Stimulated activated CD4-positive, alpha-beta T cell treated with anti-CD3 and anti-CD28 coated beads, Interleukin-15, amount 100 ng/mL, for 48 hours (primary cell): ENCODE measurements around the gene RAMACL.

Experiments used
- DNase-seq, 2 donors: peaks; one replicate each; pipeline ENCODE4 v3.0.0-alpha.2; 2020; ENCODE audit warnings: low read depth in 2 of 2

RAMACL gene

GRCh38 chr6:166618251-166618650 is 31.8 kb upstream of the RAMACL start:
- no peak for DNase-seq

- DNase-seq = no peak
Observed at GRCh38 chr6:166617359-166617758, 30.9 kb upstream of the RAMACL start.

GRCh38 chr6:166616261-166617238 is 30.1 kb upstream of the RAMACL start:
- no peak for DNase-seq

GRCh38 chr6:166615059-166615770 is 28.7 kb upstream of the RAMACL start:
- DNase-seq = no peak

GRCh38 chr6:166614589-166614988 is 28.1 kb upstream of the RAMACL start:
- DNase-seq = no peak

- no peak for DNase-seq
Observed at GRCh38 chr6:166614171-166614583, 27.7 kb upstream of the RAMACL start.

- DNase-seq = no peak
Observed at GRCh38 chr6:166613027-166613426, 26.5 kb upstream of the RAMACL start.

GRCh38 chr6:166612471-166612881 is 26.0 kb upstream of the RAMACL start:
- DNase-seq = no peak

- no peak for DNase-seq
Observed at GRCh38 chr6:166611631-166612030, 25.2 kb upstream of the RAMACL start.

- DNase-seq = no peak
Observed at GRCh38 chr6:166610069-166610468, 23.6 kb upstream of the RAMACL start.

GRCh38 chr6:166608774-166609173 is 22.3 kb upstream of the RAMACL start:
- no peak for DNase-seq

- no peak for DNase-seq
Observed at GRCh38 chr6:166605752-166606151, 19.3 kb upstream of the RAMACL start.

GRCh38 chr6:166604911-166605310 is 18.4 kb upstream of the RAMACL start:
- no peak for DNase-seq

GRCh38 chr6:166604328-166604727 is 17.9 kb upstream of the RAMACL start:
- no peak for DNase-seq

GRCh38 chr6:166603043-166603690 is 16.7 kb upstream of the RAMACL start:
- no peak for DNase-seq

GRCh38 chr6:166601956-166602355 is 15.5 kb upstream of the RAMACL start:
- DNase-seq = no peak

- DNase-seq = no peak
Observed at GRCh38 chr6:166600931-166601330, 14.5 kb upstream of the RAMACL start.

GRCh38 chr6:166599205-166599604 is 12.7 kb upstream of the RAMACL start:
- no peak for DNase-seq

- no peak for DNase-seq
Observed at GRCh38 chr6:166598441-166599138, 12.1 kb upstream of the RAMACL start.

- no peak for DNase-seq
Observed at GRCh38 chr6:166597711-166598440, 11.4 kb upstream of the RAMACL start.
